GM19372 (cell line): ENCODE measurements around the gene GPR68.

Experiments
- ATAC-seq: cut with Tn5 transposase; IDR thresholded peaks from one replicate; pipeline ENCODE4 v1.9.1; 2021; ENCODE audit warnings: mild to moderate bottlenecking, low read depth, moderate library complexity; ENCODE audit not compliant: unreplicated experiment

GPR68 gene

GRCh38 chr14:91244501-91244901, at the start of gene GPR68:
TSS of gene GPR68 (minus strand) at chr14:91244704. CDS start at chr14:91235050, 9,654 bp downstream.
- no peak for ATAC-seq

GRCh38 chr14:91294153-91294552, 49.6 kb upstream of the GPR68 start:
- no peak for ATAC-seq

DNA sequence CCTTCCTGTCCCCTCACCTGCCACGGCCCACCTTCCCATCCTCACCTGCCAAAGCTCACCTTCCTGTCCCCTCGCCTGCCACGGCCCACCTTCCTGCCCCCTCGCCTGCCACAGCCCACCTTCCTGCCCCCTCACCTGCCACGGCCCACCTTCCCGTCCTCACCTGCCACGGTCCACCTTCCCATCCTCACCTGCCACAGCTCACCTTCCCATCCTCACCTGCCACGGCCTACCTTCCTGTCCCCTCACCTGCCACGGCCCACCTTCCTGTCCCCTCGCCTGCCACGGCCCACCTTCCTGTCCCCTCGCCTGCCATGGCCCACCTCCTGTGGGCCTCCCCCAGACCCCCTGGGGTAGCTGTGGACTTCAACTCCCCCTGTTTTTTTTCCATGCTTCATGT, 48.8 kb upstream of the GPR68 start:
- no peak for ATAC-seq

DNA sequence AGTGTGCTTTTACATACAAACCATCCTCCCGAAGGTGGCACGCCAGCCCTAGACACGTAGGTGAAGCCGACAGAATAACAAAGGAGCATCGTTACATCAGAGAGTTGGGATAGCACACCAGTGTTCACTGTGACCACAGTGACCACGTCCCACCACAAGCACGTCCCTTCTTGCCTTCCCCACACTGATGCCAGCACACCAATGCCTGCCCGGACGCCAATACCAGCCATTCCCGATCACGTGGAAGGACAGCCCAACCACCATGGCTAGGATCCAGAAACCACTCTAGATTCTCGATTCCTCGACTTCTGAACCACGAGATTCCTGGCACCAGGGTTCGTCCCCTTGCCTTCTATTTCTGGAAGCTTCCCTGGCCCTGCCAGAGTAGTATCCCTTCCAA, 48.0 kb upstream of the GPR68 start:
- no peak for ATAC-seq

- no peak for ATAC-seq
Measured at GRCh38 chr14:91291786-91292405, 47.4 kb upstream of the GPR68 start.

- ATAC-seq, result no peak
Measured at GRCh38 chr14:91290986-91291385, 46.5 kb upstream of the GPR68 start.

GRCh38 chr14:91289464-91289863, 45.0 kb upstream of the GPR68 start:
- no peak for ATAC-seq

DNA sequence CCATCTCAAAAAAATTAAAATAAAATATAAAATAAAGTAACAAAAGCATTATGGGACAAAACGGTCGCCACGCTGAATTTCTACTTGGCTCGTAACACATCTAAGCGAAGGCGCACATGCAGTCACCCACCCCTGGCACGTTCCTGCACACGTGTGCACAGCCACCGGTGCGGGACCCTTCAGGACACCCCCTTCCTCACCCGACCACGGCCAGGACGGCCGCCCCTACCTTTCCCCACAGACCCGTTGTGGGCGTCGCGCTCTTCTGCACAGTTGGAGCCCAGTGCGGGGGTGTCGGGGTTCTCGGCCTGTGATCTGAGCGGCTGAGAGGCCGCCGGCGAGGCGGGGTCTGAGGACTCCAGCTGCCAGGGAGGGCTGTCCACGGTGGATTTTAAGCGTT, 44.4 kb upstream of the GPR68 start:
- no peak for ATAC-seq

GRCh38 chr14:91286530-91286937, 42.0 kb upstream of the GPR68 start:
- no peak for ATAC-seq

GRCh38 chr14:91284791-91285548, 40.5 kb upstream of the GPR68 start:
- no peak for ATAC-seq

DNA sequence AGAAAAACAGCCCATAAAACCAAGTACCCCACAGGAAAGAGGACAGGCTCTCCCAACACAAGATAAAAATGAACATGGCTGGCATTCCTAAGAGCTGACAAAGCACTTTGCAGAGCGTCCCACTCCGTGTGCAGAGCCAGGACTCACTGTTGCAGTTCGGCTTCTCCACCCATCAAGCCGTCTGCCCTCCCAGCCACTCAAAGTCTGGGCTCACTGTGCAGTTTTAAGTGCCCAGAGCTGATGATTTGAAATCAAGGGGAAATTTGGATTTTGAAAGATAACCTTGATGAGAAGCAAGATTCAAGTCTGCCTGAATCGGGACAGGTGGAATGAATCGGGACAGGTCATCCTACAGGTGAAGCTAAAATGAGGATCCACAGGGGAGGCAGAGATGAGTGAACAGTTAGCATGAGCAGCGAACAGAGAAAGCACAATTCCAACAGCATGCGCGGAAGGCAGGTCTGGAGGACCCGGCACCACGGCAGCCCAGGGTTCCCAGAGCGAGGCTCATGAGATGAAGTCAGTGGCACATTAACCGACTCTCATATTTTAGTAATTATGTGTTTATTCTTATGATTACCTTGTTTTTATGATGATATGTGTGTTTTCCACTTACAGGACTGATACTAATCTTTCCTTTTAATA, 39.8 kb upstream of the GPR68 start:
- ATAC-seq, result no peak

DNA sequence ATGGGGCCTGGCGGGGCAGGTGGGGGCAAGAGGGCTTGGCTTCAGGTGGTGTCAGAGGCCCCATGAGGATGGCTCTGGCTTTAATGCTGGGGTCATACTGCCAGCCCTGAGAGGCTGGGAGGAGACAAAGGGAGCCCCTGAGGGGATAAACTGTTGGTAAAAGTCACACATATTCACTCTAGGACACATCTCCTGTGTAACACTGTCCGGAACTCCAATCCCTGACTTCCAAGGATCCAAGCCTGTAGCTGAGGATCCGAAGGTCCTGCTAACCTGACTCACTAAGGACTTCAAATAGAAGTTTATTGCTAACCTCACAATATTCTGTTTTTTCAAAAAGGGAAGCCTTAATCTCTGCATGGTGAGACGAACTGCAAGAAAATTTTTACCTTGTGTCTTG, 39.2 kb upstream of the GPR68 start:
- no peak for ATAC-seq

DNA sequence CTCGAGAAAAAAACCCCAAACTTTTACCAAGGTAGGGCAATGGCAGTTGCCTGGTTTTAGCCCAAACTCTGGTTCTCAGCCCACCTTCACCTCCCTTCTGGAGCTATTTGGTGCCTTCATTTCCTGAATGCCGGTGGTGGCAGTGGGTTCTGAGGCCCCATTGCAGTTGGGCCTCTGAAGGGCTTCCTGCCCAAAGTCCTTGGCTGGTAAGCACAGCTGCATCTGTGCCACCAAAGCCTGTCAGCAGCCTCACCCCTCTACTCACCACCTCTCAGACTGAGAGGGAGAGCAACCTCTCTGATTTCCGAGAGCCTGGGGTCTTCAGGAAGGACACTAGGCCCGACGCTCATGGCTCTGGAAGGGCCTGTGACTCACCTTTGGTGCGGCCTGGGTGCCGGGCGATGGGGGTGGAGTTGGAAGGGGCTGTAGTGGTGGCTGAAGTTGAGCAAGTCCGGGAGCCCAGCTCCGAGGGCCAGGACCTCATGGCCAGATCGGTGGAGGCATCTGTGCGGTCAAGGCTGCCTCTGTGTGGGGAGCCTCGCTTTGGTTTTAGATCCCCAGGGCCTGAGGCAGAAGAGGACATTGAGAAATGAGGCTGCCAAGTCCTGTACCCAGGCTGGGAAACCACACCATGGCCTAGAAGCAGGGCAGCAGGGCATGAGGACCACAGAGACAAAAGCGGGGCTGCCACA, 38.6 kb upstream of the GPR68 start:
- ATAC-seq, result no peak

DNA sequence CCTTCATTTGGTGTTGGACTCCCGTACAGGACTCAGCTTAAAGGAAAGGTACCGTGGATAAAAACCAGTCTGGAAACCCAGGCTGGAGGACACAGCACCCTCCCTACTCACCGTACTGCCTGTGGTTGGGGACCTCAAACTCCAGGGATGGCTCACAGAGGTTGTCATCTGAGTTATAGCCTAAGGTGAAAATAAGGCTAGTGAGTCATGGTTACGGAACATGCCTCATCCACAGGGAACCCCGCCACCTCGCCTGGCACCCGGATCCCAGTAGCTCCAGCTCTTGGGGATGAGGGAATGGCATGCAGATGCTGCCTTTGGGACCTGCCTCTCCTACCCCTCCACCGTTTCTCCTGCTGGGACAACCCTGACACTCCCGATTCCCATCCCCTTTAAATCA, 36.8 kb upstream of the GPR68 start:
- ATAC-seq, result no peak

DNA sequence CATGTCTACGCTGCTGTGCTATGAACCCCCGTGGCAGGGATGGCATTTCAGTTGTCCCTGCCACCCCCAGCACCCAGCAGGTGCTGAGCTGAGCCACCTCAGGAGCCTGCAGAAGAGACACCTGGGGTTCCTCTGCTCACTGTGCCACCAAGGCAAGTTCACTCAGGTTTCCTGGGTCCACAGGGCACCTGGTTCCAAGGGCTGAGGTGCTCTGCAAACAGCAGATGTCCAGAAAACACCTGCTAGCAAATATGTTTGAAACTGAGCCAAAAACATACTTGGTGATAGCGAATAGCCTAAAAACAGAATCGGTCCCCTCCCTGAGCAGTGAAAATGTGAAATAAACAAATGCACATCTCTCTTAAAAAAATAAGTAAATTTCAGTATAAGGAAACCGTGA, 35.6 kb upstream of the GPR68 start:
- no peak for ATAC-seq

GRCh38 chr14:91279354-91279753, 34.9 kb upstream of the GPR68 start:
- ATAC-seq, result no peak

- no peak for ATAC-seq
Measured at GRCh38 chr14:91278383-91278715, 33.8 kb upstream of the GPR68 start.

- no peak for ATAC-seq
Measured at GRCh38 chr14:91277546-91278382, 33.3 kb upstream of the GPR68 start.

DNA sequence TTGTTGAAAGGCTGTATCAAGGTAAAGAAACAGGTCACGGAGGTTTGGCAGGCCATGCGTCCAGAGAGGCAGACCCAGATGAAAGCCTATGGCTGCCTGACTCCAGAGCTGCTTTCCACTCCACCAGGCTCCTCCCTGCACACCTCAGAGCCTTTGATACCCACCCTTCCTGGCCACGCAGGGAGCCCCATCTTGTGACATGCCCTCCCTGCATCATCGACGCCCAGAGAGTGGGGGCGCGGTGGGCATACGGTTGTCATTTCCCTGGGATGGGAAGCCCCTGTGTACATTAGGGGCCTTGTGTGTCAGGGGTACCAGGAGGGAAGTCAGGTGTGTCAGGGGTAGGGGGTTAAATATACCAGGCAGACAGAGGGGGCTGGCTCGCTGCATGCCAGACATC, 30.3 kb upstream of the GPR68 start:
- no peak for ATAC-seq

GRCh38 chr14:91273885-91274273, 29.4 kb upstream of the GPR68 start:
- ATAC-seq, result no peak
